ENCODE results near the gene DENND4A.
"Not testable (repeated sequence)": the region's sequence is repeated elsewhere in the genome, so short reads cannot be mapped to it uniquely, and the experiment has no call there.

The DENND4A gene

GRCh38 chr15:65751431-65751830, 40.7 kb downstream of the DENND4A start:
- H3K27me3 ChIP-seq (ENCODE audit: insufficient read depth, insufficient read length), result no peaks in the 10 kb centered on the region
- H3K36me3 ChIP-seq (ENCODE audit: insufficient read depth, insufficient read length, low read length), result no peaks in the 10 kb centered on the region
- H3K4me1 ChIP-seq (ENCODE audit: insufficient read depth, insufficient read length), result no peaks in the 10 kb centered on the region
- no peak for DNase-seq (ENCODE audit: low read depth, low spot score)
- no peak overlapping the region for H3K4me3 ChIP-seq (ENCODE audit: insufficient read length, low read depth)
- H3K9me3 ChIP-seq (ENCODE audit: insufficient read depth, low read length), result no peaks in the 10 kb centered on the region
- no peak overlapping the region for H3K9ac ChIP-seq (ENCODE audit: insufficient read length, low read depth)
- no peak for TF ChIP-seq YY1 (IDR thresholded peaks at IDR 0.05; ENCODE audit: insufficient read depth, insufficient read length)
- TF ChIP-seq SUZ12 (IDR thresholded peaks at IDR 0.05; ENCODE audit: extremely low read depth, insufficient read depth, insufficient read length), result no peak

GRCh38 chr15:65747265-65747664, 44.8 kb downstream of the DENND4A start:
- TF ChIP-seq ZNF274 (IDR thresholded peaks at IDR 0.05; ENCODE audit: low read depth, low read length) (no peak), YY1 (IDR thresholded peaks at IDR 0.05; ENCODE audit: insufficient read depth, insufficient read length) (no peak), SUZ12 (IDR thresholded peaks at IDR 0.05; ENCODE audit: extremely low read depth, insufficient read depth, insufficient read length) (no peak)

GRCh38 chr15:65743637-65744252, 48.3 kb downstream of the DENND4A start:
- no peaks in the 10 kb centered on the region for H3K27me3 ChIP-seq (ENCODE audit: insufficient read depth, insufficient read length)
- no peaks in the 10 kb centered on the region for H3K36me3 ChIP-seq (ENCODE audit: insufficient read depth, insufficient read length, low read length)
- TF ChIP-seq SUZ12 (IDR thresholded peaks at IDR 0.05; ENCODE audit: extremely low read depth, insufficient read depth, insufficient read length), result no peak
- no peak for TF ChIP-seq YY1 (IDR thresholded peaks at IDR 0.05; ENCODE audit: insufficient read depth, insufficient read length)
- no peak for TF ChIP-seq ZNF274 (IDR thresholded peaks at IDR 0.05; ENCODE audit: low read depth, low read length)
- no peaks in the 10 kb centered on the region for H3K9me3 ChIP-seq (ENCODE audit: insufficient read depth, low read length)
- H3K9ac ChIP-seq (ENCODE audit: insufficient read length, low read depth), result no peak overlapping the region
- no peak overlapping the region for H3K4me3 ChIP-seq (ENCODE audit: insufficient read length, low read depth)
- no peak for DNase-seq (ENCODE audit: low read depth, low spot score)
- H3K4me1 ChIP-seq (ENCODE audit: insufficient read depth, insufficient read length), result no peaks in the 10 kb centered on the region

More at GRCh38 chr15:65747265-65747664, 44.8 kb downstream of the DENND4A start:
- no peak overlapping the region for H3K4me3 ChIP-seq (ENCODE audit: insufficient read length, low read depth)
- no peak for DNase-seq (ENCODE audit: low read depth, low spot score)
- no peaks in the 10 kb centered on the region for H3K4me1 ChIP-seq (ENCODE audit: insufficient read depth, insufficient read length)
- no peaks in the 10 kb centered on the region for H3K9me3 ChIP-seq (ENCODE audit: insufficient read depth, low read length)
- H3K36me3 ChIP-seq (ENCODE audit: insufficient read depth, insufficient read length, low read length), result no peaks in the 10 kb centered on the region
- no peak overlapping the region for H3K9ac ChIP-seq (ENCODE audit: insufficient read length, low read depth)
- no peaks in the 10 kb centered on the region for H3K27me3 ChIP-seq (ENCODE audit: insufficient read depth, insufficient read length)

GRCh38 chr15:65740148-65740547, 51.9 kb downstream of the DENND4A start:
- Histone ChIP-seq H3K4me1 (ENCODE audit: insufficient read depth, insufficient read length) (no peaks in the 10 kb centered on the region), H3K9ac (ENCODE audit: insufficient read length, low read depth) (no peak overlapping the region), H3K27me3 (ENCODE audit: insufficient read depth, insufficient read length) (no peaks in the 10 kb centered on the region), H3K9me3 (ENCODE audit: insufficient read depth, low read length) (no peaks in the 10 kb centered on the region), H3K4me3 (ENCODE audit: insufficient read length, low read depth) (no peak overlapping the region), H3K36me3 (ENCODE audit: insufficient read depth, insufficient read length, low read length) (no peaks in the 10 kb centered on the region)
- TF ChIP-seq YY1 (IDR thresholded peaks at IDR 0.05; ENCODE audit: insufficient read depth, insufficient read length) (no peak), ZNF274 (IDR thresholded peaks at IDR 0.05; ENCODE audit: low read depth, low read length) (no peak), SUZ12 (IDR thresholded peaks at IDR 0.05; ENCODE audit: extremely low read depth, insufficient read depth, insufficient read length) (no peak)
- no peak for DNase-seq (ENCODE audit: low read depth, low spot score)

GRCh38 chr15:65738649-65739048, 53.4 kb downstream of the DENND4A start:
- Histone ChIP-seq H3K4me3 (ENCODE audit: insufficient read length, low read depth) (no peak overlapping the region), H3K27me3 (ENCODE audit: insufficient read depth, insufficient read length) (no peaks in the 10 kb centered on the region), H3K36me3 (ENCODE audit: insufficient read depth, insufficient read length, low read length) (no peaks in the 10 kb centered on the region), H3K9me3 (ENCODE audit: insufficient read depth, low read length) (no peaks in the 10 kb centered on the region), H3K9ac (ENCODE audit: insufficient read length, low read depth) (no peak overlapping the region), H3K4me1 (ENCODE audit: insufficient read depth, insufficient read length) (no peaks in the 10 kb centered on the region)
- TF ChIP-seq ZNF274 (IDR thresholded peaks at IDR 0.05; ENCODE audit: low read depth, low read length) (no peak), SUZ12 (IDR thresholded peaks at IDR 0.05; ENCODE audit: extremely low read depth, insufficient read depth, insufficient read length) (no peak), YY1 (IDR thresholded peaks at IDR 0.05; ENCODE audit: insufficient read depth, insufficient read length) (no peak)
- DNase-seq (ENCODE audit: low read depth, low spot score), result no peak

- H3K9ac ChIP-seq (ENCODE audit: insufficient read length, low read depth); H3K27me3 ChIP-seq (ENCODE audit: insufficient read depth, insufficient read length); H3K4me1 ChIP-seq (ENCODE audit: insufficient read depth, insufficient read length); DNase-seq (ENCODE audit: low read depth, low spot score); H3K36me3 ChIP-seq (ENCODE audit: insufficient read depth, insufficient read length, low read length); H3K9me3 ChIP-seq (ENCODE audit: insufficient read depth, low read length); H3K4me3 ChIP-seq (ENCODE audit: insufficient read length, low read depth): not testable (repeated sequence)
Observed at GRCh38 chr15:65733599-65733998, 58.5 kb downstream of the DENND4A start.

- DNase-seq (ENCODE audit: low read depth, low spot score), result no peak
- Histone ChIP-seq H3K9me3 (ENCODE audit: insufficient read depth, low read length) (no peaks in the 10 kb centered on the region), H3K4me3 (ENCODE audit: insufficient read length, low read depth) (no peak overlapping the region), H3K4me1 (ENCODE audit: insufficient read depth, insufficient read length) (no peaks in the 10 kb centered on the region), H3K27me3 (ENCODE audit: insufficient read depth, insufficient read length) (no peaks in the 10 kb centered on the region), H3K36me3 (ENCODE audit: insufficient read depth, insufficient read length, low read length) (no peaks in the 10 kb centered on the region), H3K9ac (ENCODE audit: insufficient read length, low read depth) (no peak overlapping the region)
- TF ChIP-seq ZNF274 (IDR thresholded peaks at IDR 0.05; ENCODE audit: low read depth, low read length) (no peak), SUZ12 (IDR thresholded peaks at IDR 0.05; ENCODE audit: extremely low read depth, insufficient read depth, insufficient read length) (no peak)
Observed at GRCh38 chr15:65732698-65733097, 59.4 kb downstream of the DENND4A start.

GRCh38 chr15:65731926-65732325, 60.2 kb downstream of the DENND4A start:
- no peak overlapping the region for H3K4me3 ChIP-seq (ENCODE audit: insufficient read length, low read depth)
- no peaks in the 10 kb centered on the region for H3K27me3 ChIP-seq (ENCODE audit: insufficient read depth, insufficient read length)
- no peaks in the 10 kb centered on the region for H3K9me3 ChIP-seq (ENCODE audit: insufficient read depth, low read length)
- no peak for TF ChIP-seq ZNF274 (IDR thresholded peaks at IDR 0.05; ENCODE audit: low read depth, low read length)
- TF ChIP-seq YY1 (IDR thresholded peaks at IDR 0.05; ENCODE audit: insufficient read depth, insufficient read length), result no peak
- no peak for TF ChIP-seq SUZ12 (IDR thresholded peaks at IDR 0.05; ENCODE audit: extremely low read depth, insufficient read depth, insufficient read length)
- no peak for DNase-seq (ENCODE audit: low read depth, low spot score)
- no peaks in the 10 kb centered on the region for H3K4me1 ChIP-seq (ENCODE audit: insufficient read depth, insufficient read length)
- H3K36me3 ChIP-seq (ENCODE audit: insufficient read depth, insufficient read length, low read length), result no peaks in the 10 kb centered on the region
- H3K9ac ChIP-seq (ENCODE audit: insufficient read length, low read depth), result no peak overlapping the region
